ENCODE data around the gene FOXJ1. TPM values are rescaled to one million over a fixed set of nuclear protein-coding genes. Genes with fewer than 3 reads are reported as not detected.

The FOXJ1 gene
- total RNA-seq, 4 donors from 2014 or later: 1.1 to 6.5 (median 5.7) TPM

GRCh38 chr17:76184290-76184689, 43.2 kb upstream of the FOXJ1 start:
- Histone ChIP-seq H3K27me3 (no peaks in the 10 kb centered on the region), H3K9me3 (no peaks in the 10 kb centered on the region), H3K4me1 (peaks cover 9% of the 10 kb centered on the region in 2 donors), H3K27ac (no peak overlapping the region), H3K36me3 (no peaks in the 10 kb centered on the region), H3K4me3 (replicated peaks in 1 of 3) (no peak overlapping the region)
- WGBS, 2 donors: 76 to 86% methylated on average over 2 of the region's 2 CpGs
- no peak for DNase-seq
- TF ChIP-seq POLR2A (IDR thresholded peaks at IDR 0.05): no peak
- no peak for TF ChIP-seq CTCF (IDR thresholded peaks at IDR 0.05)
- intact Hi-C loops (cut with DNase I): loop anchor here (5.0 kb wide), 2 partner anchors 62 to 93 kb away; no protein-coding TSS in a partner anchor

GRCh38 chr17:76182016-76182764, 41.1 kb upstream of the FOXJ1 start:
- no peaks in the 10 kb centered on the region for H3K36me3 ChIP-seq
- H3K4me3 ChIP-seq (replicated peaks in 1 of 3): no peak overlapping the region
- no peak overlapping the region for H3K27ac ChIP-seq
- DNase-seq: peak; percentile 89 to 91
- WGBS, 2 donors: 14 to 15% methylated on average over 11 of the region's 11 CpGs
- H3K27me3 ChIP-seq: no peaks in the 10 kb centered on the region
- TF ChIP-seq CTCF (IDR thresholded peaks at IDR 0.05) (peak; percentile 51 to 90 (median 80)), POLR2A (IDR thresholded peaks at IDR 0.05) (no peak)
- H3K4me1 ChIP-seq: no peaks in the 10 kb centered on the region
- H3K9me3 ChIP-seq: no peaks in the 10 kb centered on the region
- intact Hi-C loops (cut with DNase I): loop anchor here (5.0 kb wide), 2 partner anchors 60 to 95 kb away; no protein-coding TSS in a partner anchor

GRCh38 chr17:76179496-76180467, 38.7 kb upstream of the FOXJ1 start:
- no peak for TF ChIP-seq POLR2A (IDR thresholded peaks at IDR 0.05)
- no peak for TF ChIP-seq CTCF (IDR thresholded peaks at IDR 0.05)
- intact Hi-C loops (cut with DNase I): loop anchor here (5.0 kb wide), 2 partner anchors 57 to 98 kb away; no protein-coding TSS in a partner anchor
- H3K36me3 ChIP-seq: no peaks in the 10 kb centered on the region
- 80 to 83% methylated on average over 6 of the region's 6 CpGs for WGBS, 2 donors
- no peak overlapping the region for H3K4me3 ChIP-seq (replicated peaks in 1 of 3)
- no peaks in the 10 kb centered on the region for H3K27me3 ChIP-seq
- no peaks in the 10 kb centered on the region for H3K4me1 ChIP-seq
- H3K9me3 ChIP-seq: no peaks in the 10 kb centered on the region
- H3K27ac ChIP-seq: no peak overlapping the region
- DNase-seq: no peak

GRCh38 chr17:76178124-76178523, 37.1 kb upstream of the FOXJ1 start:
- WGBS, 2 donors: 96 to 98% methylated on average over 8 to 9 of the region's 10 CpGs
- intact Hi-C loops (cut with DNase I): no loop called here

More at GRCh38 chr17:76178124-76178523, 37.1 kb upstream of the FOXJ1 start:
- no peaks in the 10 kb centered on the region for H3K27me3 ChIP-seq
- no peak for TF ChIP-seq POLR2A (IDR thresholded peaks at IDR 0.05)
- TF ChIP-seq CTCF (IDR thresholded peaks at IDR 0.05): no peak
- H3K36me3 ChIP-seq: no peaks in the 10 kb centered on the region
- no peaks in the 10 kb centered on the region for H3K9me3 ChIP-seq
- no peak overlapping the region for H3K27ac ChIP-seq
- no peaks in the 10 kb centered on the region for H3K4me1 ChIP-seq
- H3K4me3 ChIP-seq (replicated peaks in 1 of 3): no peak overlapping the region
- DNase-seq: no peak

Measured in thyroid gland (tissue), 4 donors.